ENCODE measurements around the gene SESTD1.

SESTD1 gene

DNA sequence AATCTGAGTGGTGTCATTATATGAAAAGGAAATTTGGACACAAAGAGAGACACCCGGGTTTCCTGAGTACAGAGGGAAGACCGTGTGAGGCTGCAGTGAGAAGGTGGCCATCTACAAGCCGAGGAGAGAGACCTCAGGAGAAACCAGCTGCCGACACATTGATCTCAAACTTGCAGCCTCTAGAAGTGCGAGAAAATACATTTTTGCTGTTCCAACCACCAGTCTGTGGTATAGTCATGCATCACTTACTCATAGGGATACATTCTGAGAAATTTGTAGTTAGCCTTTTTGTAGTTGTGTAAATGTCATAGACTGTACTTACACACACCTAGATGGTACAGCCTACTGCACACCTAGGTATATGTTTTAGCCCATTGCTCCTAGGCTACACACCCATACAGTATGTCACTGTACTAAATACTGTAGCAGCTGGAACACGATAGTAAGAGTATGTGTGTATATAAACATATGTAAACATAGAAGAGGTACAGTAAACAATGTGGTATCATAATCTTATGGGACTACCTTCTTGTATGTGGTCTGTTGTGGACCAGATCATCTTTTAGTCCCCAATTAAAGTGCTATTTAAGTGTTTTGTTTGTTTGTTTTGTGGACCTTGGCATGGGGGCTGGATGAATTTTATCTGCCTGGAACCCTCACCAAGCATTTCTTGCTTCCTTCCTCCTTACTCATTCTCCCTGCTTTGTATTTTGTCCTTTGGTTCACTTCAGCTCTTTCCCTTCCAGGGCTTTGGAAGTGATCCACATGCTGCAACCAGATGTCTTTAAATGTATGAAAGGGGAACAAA, 38.3 kb upstream of the SESTD1 start:
- ChIA-PET CTCF (interaction anchor here (0.7 kb wide), 1 partner anchor 51 kb away, joined by 3 read pairs; no protein-coding TSS in a partner anchor), POLR2A (ENCODE audit: low non-redundant PET) (no interaction called here)
- TF ChIP-seq, protein P1, sequence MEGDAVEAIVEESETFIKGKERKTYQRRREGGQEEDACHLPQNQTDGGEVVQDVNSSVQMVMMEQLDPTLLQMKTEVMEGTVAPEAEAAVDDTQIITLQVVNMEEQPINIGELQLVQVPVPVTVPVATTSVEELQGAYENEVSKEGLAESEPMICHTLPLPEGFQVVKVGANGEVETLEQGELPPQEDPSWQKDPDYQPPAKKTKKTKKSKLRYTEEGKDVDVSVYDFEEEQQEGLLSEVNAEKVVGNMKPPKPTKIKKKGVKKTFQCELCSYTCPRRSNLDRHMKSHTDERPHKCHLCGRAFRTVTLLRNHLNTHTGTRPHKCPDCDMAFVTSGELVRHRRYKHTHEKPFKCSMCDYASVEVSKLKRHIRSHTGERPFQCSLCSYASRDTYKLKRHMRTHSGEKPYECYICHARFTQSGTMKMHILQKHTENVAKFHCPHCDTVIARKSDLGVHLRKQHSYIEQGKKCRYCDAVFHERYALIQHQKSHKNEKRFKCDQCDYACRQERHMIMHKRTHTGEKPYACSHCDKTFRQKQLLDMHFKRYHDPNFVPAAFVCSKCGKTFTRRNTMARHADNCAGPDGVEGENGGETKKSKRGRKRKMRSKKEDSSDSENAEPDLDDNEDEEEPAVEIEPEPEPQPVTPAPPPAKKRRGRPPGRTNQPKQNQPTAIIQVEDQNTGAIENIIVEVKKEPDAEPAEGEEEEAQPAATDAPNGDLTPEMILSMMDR (conservative IDR thresholded peaks at IDR 0.05; ENCODE audit: low read depth) = no peak
- no peak for DNase-seq (ENCODE audit: low spot score)
- H3K27ac ChIP-seq = no peak overlapping the region

- DNase-seq (ENCODE audit: low spot score) = no peak
- CTCF ChIA-PET = interaction anchor here (0.7 kb wide), 1 partner anchor 50 kb away, joined by 3 read pairs; no protein-coding TSS in a partner anchor
- TF ChIP-seq, protein P1 (conservative IDR thresholded peaks at IDR 0.05; ENCODE audit: low read depth) = no peak
Measured at GRCh38 chr2:179302149-179302548, 37.5 kb upstream of the SESTD1 start.

DNA sequence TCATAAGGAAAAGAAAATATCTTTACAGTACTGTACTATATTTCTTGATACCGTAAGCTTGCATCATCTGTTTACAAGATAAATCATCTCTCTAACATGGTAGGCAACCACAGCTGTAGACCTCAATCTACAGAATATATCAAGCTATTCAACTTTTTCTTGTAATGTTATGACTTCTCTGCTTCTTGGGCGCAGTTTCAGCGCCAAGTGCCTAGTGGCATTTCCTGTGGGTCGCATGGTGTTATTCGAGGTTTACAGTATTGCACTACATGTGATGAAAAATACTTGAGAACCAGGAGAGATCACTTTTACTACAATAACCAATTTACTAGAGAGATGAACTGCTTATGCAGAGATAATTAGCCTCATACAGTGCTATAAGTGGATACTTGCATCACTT, 34.0 kb upstream of the SESTD1 start:
- H3K27ac ChIP-seq = no peak overlapping the region
- POLR2A ChIA-PET (ENCODE audit: low non-redundant PET) = no interaction called here
- CTCF ChIA-PET = no interaction called here

More at GRCh38 chr2:179302149-179302548, 37.5 kb upstream of the SESTD1 start:
- POLR2A ChIA-PET (ENCODE audit: low non-redundant PET) = no interaction called here
- H3K27ac ChIP-seq = no peak overlapping the region

DNA sequence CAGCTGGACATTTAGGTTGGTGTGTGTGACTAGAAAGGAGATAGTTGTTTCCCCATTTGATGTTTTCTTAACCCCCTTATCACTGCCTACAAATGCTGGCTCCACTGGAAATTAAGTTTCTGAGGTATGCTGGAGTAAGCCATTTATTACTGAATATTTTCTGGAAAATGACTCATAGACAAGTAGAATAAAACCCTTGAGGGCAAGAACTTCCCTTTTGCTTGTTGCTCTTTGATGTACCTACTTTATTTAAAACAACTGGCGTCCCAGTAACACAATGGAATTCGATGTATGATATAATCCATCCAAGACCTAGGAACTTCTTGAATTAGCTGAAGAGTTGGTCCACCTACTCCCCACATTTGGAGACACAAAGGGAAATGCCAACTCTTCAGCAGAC, 33.3 kb upstream of the SESTD1 start:
- CTCF ChIA-PET = no interaction called here
- no peak for DNase-seq (ENCODE audit: low spot score)
- no peak overlapping the region for H3K27ac ChIP-seq
- POLR2A ChIA-PET (ENCODE audit: low non-redundant PET) = no interaction called here
- TF ChIP-seq, protein P1 (conservative IDR thresholded peaks at IDR 0.05; ENCODE audit: low read depth) = no peak

More for the DNA sequence above, 34.0 kb upstream of the SESTD1 start:
- DNase-seq (ENCODE audit: low spot score) = no peak
- TF ChIP-seq, protein P1 (conservative IDR thresholded peaks at IDR 0.05; ENCODE audit: low read depth) = no peak

DNA sequence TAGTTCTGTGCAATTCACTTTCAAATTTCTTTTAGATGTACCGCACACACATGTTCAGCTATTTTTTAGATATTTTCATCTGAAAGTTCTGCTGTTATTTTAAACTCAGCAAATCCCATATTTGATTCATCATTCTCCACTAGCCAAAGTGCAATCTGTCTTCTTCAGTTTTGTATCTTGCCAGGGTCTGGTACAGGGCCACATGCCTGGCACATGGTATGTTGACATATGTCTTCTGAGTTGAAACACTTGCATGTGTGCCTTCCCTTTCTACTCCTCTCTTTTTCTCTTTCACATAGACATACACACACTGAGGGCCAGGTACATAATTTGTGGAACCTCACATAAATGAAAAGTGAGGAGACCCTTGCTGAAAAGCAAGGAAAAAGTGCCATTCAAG, 25.7 kb upstream of the SESTD1 start:
- no peak overlapping the region for H3K27ac ChIP-seq
- ChIA-PET CTCF (no interaction called here), POLR2A (ENCODE audit: low non-redundant PET) (no interaction called here)
- TF ChIP-seq, protein P1 (conservative IDR thresholded peaks at IDR 0.05; ENCODE audit: low read depth) = no peak
- no peak for DNase-seq (ENCODE audit: low spot score)

DNA sequence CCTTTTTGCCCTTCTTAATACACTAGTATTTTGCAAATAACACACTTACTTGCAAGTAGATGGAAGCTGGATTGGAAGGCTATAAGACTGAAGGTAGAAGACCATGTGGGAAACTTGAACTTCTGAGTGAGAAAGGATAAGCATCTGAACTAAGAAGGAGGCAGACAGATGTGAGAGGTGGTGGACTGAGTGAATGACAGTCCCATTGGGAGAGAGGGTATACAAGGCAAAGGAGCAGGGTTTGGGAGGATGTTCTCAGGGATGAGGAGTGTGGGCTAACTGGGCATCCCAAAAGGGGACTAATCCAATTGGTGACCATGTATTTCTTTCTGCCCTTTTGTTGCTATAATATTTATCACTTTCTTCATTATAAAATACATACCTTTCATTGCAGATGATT, 20.4 kb upstream of the SESTD1 start:
- TF ChIP-seq, protein P1 (conservative IDR thresholded peaks at IDR 0.05; ENCODE audit: low read depth) = no peak
- no peak for DNase-seq (ENCODE audit: low spot score)
- POLR2A ChIA-PET (ENCODE audit: low non-redundant PET) = no interaction called here
- CTCF ChIA-PET = no interaction called here
- no peak overlapping the region for H3K27ac ChIP-seq

Measured in RWPE1 (cell line).